GM18520 (cell line): ENCODE results near the gene MRI1.
"Not testable (repeated sequence)": the region's sequence is repeated elsewhere in the genome, so short reads cannot be mapped to it uniquely, and the experiment has no call there.

ENCODE experiments used
- ATAC-seq: cut with Tn5 transposase; IDR thresholded peaks from one replicate; pipeline ENCODE4 v1.9.1; 2021; ENCODE audit not compliant: unreplicated experiment

Gene MRI1

DNA sequence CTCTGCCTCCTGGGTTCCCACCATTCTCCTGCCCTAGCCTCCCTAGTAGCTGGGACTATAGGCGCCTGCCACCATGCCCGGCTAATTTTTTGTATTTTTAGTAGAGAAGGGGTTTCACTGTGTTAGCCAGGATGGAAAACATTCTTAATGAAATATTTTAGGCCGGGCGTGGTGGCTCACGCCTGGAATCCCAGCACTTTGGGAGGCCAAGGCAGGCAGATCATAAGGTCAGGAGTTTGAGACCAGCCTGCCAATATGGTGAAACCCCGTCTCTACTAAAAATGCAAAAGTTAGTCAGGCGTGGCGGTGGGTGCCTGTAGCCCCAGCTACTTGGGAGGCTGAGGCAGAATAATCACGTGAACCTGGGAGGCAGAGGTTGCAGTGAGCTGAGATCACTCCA lies 29.0 kb downstream of the MRI1 start:
- not testable (repeated sequence) for ATAC-seq

GRCh38 chr19:13794398-13794756 lies 30.1 kb downstream of the MRI1 start:
- no peak for ATAC-seq

GRCh38 chr19:13794757-13795589 lies 30.7 kb downstream of the MRI1 start, which contains the start of gene ZSWIM4:
ZSWIM4 (plus strand) TSS chr19:13795443; CDS start chr19:13795649, 206 bp downstream.
- ATAC-seq: peak; percentile 98

DNA sequence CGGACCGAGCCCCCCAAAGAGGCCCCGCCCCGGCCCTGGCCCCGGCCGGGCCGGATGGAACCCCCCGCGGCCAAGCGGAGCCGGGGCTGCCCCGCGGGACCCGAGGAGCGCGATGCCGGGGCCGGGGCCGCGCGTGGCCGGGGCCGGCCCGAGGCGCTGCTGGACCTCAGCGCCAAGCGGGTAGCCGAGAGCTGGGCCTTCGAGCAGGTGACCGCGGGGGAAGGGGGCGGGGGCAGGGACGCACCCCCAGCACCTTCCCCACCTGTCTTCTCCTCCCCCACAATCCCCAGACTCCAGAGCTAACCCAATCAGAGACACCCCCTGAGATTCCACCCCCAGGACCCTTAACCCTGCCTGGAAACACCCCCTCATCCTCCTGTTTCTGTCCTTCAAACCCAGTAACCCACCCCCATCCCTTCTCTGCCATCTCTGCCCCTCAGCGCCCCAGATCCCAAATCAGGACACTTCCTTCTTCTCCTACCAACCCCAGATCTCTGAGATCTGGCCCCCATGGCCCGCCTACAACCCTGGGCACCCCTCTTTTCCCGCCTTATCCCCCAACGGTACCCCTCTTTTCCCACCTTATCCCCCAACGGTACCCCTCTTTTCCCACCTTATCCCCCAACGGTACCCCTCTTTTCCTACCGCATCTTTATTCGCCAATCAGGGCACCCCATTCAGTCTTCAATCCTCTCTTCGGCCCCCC lies 31.4 kb downstream of the MRI1 start:
- peak; percentile 15 for ATAC-seq

DNA sequence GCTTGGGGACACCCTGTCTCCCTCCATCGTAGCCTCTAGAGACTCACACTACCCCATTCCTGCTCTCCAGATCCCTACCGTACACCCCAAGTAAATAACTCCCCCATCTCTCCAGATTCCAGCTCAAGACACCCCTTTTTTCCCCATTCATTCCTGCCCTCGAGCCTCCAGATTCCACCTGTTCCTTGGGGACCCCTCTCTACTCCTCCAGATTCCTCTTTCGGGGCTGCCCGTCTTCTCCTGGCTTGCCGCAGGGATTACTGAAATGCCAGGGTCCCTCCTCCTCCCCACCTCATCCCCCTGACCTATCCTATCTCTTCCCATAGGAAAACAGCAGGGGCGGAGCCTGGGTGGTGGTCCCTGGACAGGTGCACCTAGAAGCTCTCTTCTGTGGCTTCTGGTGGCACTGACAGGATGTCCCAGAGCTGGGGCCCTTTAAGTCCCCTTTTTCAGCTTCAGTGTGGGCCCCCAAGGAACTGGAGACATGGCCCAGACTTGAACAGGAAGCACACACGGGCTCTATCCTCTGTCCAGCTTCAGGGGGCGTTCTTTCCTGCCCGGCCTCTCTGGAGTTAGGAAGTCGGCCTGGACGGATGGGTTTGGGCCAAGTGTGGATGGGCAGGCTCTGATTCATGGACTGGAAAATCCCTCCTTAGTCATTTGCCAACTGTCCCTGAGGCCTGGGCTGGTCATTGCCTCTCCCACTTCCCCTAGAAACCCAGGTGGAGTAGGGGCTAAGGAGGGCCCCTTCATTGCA lies 32.2 kb downstream of the MRI1 start:
- ATAC-seq: no peak

DNA sequence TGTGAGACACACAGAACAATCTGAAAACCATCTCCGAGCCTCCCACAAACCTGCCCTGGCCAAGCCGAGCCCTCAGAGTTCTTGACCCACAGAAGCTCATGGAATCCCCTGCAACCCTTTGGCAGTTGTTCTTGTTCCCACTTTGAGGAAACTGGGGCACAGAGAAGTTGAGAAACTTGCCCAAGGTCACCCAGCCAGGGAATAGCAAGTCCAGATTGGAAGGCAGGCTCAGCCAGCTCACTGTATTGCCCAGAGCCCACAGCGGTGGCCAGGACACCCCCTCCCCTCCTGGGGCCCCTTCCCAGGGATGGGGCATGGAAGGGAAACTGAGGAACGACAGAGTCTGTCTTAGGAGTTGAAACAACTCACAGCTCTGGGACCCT lies 32.7 kb downstream of the MRI1 start:
- ATAC-seq: no peak

- ATAC-seq: no peak
Measured at GRCh38 chr19:13797870-13798269, 33.5 kb downstream of the MRI1 start.

- no peak for ATAC-seq
Measured at GRCh38 chr19:13799669-13800068, 35.3 kb downstream of the MRI1 start.

GRCh38 chr19:13803038-13803437 lies 38.7 kb downstream of the MRI1 start:
- no peak for ATAC-seq

DNA sequence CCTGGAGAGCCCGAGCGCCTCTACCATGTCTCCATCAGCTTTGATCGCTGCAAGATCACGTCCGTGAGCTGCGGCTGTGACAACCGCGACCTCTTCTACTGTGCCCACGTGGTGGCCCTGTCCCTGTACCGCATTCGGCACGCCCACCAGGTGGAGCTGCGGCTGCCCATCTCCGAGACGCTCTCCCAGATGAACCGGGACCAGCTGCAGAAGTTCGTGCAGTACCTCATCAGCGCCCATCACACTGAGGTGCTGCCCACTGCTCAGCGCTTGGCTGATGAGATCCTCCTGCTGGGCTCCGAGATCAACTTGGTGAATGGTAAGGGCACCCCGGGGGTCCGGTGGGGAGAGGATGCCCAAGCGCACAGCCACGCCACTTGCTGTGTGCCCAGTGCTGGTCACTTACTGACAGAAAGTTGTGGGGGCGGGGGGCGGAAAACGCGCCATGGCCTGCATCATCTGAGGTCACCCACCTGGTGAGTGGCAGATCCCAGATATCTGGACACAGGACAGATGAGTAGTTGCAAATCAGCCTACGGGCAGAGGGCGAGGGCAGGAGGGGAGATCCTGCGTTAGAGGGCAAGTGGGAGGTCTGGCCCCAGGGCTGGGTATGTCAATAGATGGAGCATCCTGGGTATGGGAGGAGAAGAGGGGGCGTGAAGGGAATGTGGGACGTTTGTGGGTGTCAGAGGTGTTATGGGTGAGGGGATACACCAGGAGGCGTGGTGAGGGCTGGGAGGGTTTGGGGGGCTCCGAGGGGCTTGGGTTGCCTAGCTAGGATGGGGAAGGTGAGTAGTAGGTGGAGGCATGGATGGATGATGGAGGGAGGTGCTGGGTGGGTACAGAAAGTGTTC lies 40.7 kb downstream of the MRI1 start:
- ATAC-seq: no peak

- no peak for ATAC-seq
Measured at GRCh38 chr19:13806728-13807127, 42.4 kb downstream of the MRI1 start.

- ATAC-seq: no peak
Measured at GRCh38 chr19:13807421-13808021, 43.2 kb downstream of the MRI1 start.

DNA sequence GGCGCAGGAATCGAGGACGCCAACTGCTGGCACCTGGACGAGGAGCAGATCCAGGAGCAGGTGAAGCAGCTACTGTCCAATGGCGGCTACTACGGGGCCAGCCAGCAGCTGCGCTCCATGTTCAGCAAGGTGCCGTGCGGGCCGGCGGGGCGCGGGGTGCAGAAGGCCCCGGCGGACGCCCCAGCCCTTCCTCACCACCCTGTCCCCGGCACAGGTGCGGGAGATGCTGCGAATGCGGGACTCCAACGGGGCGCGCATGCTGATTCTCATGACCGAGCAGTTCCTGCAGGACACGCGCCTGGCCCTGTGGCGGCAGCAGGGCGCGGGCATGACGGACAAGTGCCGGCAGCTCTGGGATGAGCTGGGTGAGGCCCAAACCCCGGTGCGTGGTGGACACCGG lies 44.5 kb downstream of the MRI1 start:
- no peak for ATAC-seq

GRCh38 chr19:13812544-13812943 lies 48.2 kb downstream of the MRI1 start:
- no peak for ATAC-seq

DNA sequence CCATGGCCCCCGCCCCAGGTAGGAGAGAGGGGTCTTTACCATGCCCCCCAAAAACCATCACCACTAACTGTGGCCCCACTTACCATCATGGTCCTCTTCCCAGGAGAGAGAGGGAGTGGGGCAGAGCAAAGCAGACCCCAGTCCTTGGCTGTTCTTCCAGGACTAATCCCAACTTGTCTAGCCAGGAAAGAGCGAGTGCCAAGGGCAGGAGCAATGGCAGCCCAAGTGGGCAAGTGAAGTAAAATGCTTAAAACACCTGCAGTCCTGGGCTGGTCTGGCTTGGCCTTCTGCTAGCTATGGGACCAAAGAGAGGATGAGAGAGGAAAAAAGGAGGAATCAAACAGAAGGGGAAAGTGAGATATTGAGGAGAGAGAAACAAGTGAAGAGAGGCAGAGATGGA lies 48.8 kb downstream of the MRI1 start:
- no peak for ATAC-seq

DNA sequence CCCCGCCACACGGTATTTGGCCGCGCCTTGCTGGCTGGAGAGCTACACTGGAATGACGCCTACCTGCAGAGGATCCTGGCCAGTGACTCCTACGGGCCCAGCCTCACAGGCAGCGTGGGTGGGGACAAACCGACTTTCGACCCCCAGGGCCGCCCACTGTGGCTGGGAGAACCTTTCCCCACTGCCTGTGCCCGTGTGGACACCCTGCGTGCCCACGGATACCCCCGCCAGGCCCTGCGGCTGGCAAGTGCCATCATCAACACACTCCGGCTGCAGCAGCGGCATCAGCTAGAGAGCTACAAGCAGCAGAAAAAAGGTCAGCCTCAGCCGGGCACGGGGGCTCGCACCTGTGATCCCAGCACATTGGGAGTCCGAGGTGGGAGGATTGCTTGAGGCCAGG lies 50.2 kb downstream of the MRI1 start:
- no peak for ATAC-seq

GRCh38 chr19:13817018-13817614 lies 52.8 kb downstream of the MRI1 start:
- no peak for ATAC-seq

- no peak for ATAC-seq
Measured at GRCh38 chr19:13817615-13818371, 53.5 kb downstream of the MRI1 start.

- ATAC-seq: no peak
Measured at GRCh38 chr19:13819238-13819637, 54.9 kb downstream of the MRI1 start.
